Stimulated activated CD8-positive, alpha-beta memory T cell treated with anti-CD3 and anti-CD28 coated beads, Interleukin-4, amount 100 ng/mL, for 48 hours (primary cell): ENCODE results near the gene HMGN3.
A peak's percentile ranks its signal among the peaks of the same experiment; 100 is the strongest.
"Not testable (repeated sequence)": the region's sequence is repeated elsewhere in the genome, so short reads cannot be mapped to it uniquely, and the experiment has no call there.

Experiments
- DNase-seq: peaks from one replicate; pipeline ENCODE4 v3.0.0-alpha.2; 2020

The HMGN3 gene

GRCh38 chr6:79234150-79235022 lies at the start of gene HMGN3:
Gene HMGN3 (minus strand): TSS chr6:79234682.
- DNase-seq: peak; percentile 94

DNA sequence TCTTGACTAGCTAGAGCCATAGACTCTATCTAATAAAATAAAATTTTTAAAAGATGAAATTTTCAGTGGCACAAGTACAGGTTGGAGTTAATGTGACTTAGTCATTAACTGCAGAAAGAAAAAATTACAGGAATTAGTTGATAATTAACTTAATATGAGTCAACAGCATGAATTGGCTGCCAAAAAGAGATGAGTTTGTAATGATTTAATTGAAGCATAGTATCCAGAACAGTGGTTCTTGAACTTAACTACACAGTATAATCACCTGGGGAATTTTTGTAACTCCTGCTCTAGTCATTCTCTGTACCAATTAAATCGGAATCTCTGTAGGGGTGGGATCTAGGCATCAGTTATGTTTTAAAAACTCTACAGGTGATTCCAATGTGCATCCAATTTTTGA lies 46.3 kb upstream of the HMGN3 start:
- DNase-seq: no peak

GRCh38 chr6:79277109-79277508 lies 42.6 kb upstream of the HMGN3 start:
- DNase-seq: no peak

DNA sequence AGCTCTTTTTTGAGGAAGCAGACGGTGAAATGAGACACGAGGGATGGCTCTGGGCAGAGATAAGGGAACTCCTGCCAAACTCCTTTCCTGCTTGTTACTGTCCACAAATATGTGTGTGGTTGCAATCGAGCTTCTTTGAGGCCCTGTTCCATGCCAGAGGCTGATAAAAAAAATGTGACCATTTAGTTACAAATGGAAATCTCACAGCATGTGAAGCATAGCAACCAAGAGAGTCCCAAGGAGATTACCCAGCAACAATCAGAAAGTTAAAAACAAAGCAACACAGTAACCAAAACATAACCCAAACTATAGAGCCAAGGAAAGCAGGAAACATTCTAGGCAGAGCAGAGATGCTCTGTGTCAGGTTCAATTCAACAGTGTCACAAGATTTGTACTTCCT lies 35.4 kb upstream of the HMGN3 start:
- DNase-seq: no peak

GRCh38 chr6:79267128-79267527 lies 32.6 kb upstream of the HMGN3 start:
- no peak for DNase-seq

DNA sequence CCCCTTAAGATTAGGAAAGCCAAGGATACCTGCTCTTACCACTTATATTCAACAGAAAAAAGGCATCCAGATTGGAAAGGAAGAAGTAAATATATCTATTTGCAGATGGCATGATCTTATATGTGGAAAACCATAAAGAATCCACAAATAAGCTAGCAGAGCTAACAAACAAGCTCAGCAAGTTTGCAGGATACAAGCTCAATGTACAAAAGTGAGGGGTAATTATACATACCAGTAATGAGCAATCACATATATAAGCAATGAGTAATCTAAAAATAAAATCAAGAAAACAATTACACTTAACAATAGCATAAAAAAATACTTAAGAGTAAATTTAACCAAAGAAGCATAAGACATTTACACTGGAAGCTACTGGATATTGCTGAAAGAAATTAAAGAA lies 31.6 kb upstream of the HMGN3 start:
- DNase-seq: no peak

DNA sequence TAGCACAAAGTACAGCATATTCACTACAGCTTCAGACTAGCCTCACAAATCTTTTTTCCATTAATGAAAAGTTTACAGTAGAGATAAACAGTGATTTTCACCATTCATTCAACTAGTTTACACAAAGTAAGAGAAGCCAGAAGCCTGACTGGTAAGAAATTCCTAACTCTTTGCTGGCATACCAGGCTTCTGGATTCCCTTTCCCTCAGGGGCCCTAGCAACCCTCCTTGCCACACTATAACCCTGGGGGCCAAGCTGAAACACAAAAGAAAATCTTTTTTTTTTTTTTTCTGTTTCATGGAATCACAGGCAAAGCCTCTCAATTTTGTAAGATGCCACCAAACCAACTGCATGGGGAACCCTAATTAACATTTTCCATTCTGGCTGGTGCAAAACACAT lies 28.9 kb upstream of the HMGN3 start:
- DNase-seq: no peak

- DNase-seq: no peak
Measured at GRCh38 chr6:79261666-79262065, 27.2 kb upstream of the HMGN3 start.

DNA sequence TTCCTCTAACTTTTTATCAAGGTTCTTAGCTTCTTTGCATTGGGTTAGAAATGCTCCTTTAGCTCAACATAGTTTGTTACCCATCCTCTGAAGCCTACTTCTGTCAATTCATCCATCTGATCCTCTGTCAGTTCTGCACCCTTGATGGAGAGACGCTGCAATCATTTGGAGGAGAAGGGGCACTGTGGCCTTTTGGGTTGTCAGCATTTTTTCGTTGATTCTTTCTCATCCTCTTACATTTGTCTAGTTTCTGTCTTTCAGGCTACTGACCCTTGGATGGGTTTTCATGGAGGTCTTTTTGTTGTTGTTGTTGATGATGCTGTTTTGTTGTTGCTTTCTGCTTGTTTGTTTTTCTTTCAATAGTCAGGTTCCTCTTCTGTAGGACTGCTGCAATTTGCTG lies 26.3 kb upstream of the HMGN3 start:
- DNase-seq: no peak

DNA sequence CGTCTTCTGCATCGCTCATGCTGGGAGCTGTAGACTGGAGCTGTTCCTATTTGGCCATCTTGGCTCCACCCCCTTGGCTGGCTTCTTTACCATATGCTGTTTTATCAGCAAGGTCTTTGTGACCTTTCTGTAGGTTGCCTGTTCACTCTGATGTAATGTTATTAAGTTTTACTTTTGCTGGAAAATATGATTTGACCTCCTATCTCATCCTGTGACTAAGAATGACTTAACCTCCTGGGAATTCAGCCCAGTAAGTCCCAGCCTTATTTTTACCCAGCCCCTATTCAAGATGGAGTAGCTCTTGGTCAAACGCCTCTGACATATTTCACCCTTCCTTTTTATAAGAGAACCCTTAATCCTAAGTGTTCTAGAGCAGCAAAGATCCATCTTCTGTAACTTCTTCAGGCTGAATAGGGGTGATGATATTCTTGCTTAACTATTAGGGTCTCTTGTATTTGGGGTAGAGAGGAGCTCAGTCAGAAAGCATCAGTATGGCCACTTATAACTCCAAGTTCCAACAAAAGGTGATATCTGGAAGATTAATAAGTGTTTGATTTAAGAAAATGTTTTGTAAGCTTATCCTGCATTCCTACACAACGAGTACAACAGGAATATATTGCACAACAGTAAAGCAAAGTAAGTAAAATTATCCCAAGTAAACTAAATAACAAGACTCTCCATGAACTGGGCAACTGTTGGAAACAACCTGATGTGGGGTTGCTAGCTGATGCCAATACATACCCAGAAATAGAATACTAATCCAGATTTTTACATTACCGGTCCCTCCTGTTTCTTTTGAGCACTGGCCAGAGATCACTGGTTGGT lies 23.1 kb upstream of the HMGN3 start:
- peak; percentile 25 for DNase-seq

DNA sequence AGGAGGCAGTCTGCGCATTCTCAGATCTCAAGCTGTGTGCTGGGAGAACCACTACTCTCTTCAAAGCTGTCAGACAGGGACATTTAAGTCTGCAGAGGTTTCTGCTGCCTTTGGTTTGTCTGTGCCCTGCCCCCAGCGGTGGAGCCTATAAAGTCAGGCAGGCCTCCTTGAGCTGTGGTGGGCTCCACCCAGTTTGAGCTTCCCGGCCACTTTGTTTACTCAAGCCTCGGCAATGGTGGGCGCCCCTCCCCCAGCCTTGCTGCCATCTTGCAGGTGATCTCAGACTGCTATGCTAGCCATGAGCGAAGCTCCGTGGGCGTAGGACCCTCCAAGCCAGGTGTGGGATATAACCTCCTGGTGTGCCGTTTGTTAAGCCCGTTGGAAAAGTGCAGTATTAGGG lies 22.3 kb upstream of the HMGN3 start:
- DNase-seq: not testable (repeated sequence)

- DNase-seq: not testable (repeated sequence)
Measured at GRCh38 chr6:79255086-79255485, 20.6 kb upstream of the HMGN3 start.

DNA sequence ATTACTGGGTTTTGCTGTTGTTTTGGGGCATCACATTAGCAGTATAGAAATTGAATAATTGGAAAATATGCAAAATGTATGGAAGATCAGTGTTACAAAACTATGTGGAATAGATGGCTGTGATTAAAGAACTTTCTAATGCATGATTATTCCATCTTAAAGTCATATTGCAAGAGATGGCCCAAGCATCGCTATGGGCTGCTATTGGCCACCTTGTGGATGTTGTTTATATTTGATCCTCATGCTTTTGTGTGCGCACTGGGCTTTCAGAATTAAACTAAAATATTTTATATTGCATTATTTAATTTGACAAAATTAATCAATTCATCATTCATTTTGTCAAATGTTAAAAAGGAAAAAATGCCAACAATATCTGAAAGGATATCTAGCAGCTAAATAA lies 16.1 kb upstream of the HMGN3 start:
- no peak for DNase-seq

GRCh38 chr6:79250107-79250514 lies 15.6 kb upstream of the HMGN3 start:
- no peak for DNase-seq

DNA sequence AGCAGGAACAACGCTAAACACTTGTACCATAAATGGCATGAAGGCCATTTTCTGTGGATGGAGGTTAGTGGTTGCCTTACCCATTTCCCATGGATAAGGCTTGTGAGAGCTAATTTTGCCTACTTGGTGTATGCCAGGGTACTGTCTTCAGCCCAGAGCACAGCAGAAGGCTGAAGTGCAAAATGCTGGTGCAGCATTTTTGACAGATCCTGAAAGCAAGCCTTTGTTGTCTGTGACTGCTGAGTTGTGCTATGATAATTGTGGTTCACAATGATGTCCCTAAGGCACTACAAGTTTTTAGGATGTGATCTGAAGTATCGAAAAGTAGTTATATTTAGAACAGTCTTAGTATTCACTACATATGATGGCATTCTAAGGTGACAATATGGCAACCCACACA lies 14.7 kb upstream of the HMGN3 start:
- no peak for DNase-seq

- no peak for DNase-seq
Measured at GRCh38 chr6:79246891-79247290, 12.4 kb upstream of the HMGN3 start.

GRCh38 chr6:79241228-79241627 lies 6.7 kb upstream of the HMGN3 start:
- no peak for DNase-seq

GRCh38 chr6:79240509-79240908 lies 6.0 kb upstream of the HMGN3 start:
- DNase-seq: no peak

- no peak for DNase-seq
Measured at GRCh38 chr6:79239536-79240168, 5.2 kb upstream of the HMGN3 start.

DNA sequence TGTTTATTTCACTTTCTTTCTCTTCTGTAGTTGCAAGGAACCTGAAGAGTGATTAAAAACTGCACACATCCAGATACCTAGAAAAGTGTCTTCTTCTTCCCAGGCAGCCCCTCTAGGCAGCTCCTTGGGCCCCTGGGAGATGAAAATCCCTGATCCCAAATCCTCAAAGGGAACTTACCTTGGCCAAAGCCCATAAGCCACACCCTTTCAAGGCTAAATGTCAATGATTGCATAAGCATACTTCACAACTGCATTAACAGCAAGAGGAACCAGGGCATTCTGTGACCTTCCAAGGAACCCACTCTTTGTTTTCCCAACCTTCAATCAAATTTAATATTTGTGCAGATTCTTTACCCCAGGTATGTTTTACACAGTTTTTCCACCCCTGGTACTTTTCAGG lies 4.4 kb upstream of the HMGN3 start:
- DNase-seq: no peak

- DNase-seq: no peak
Measured at GRCh38 chr6:79236711-79237110, 2.2 kb upstream of the HMGN3 start.

GRCh38 chr6:79233611-79234149 lies 802 bp downstream of the HMGN3 start:
- DNase-seq: peak; percentile 79

- DNase-seq: no peak
Measured at GRCh38 chr6:79232696-79233462, 1.6 kb downstream of the HMGN3 start.
